ENCODE data around the gene AUP1.

GRCh38 chr2:74481961-74482800 lies 47.3 kb downstream of the AUP1 start:
- TF ChIP-seq POLR2A (IDR thresholded peaks at IDR 0.05) (no peak), CTCF (IDR thresholded peaks at IDR 0.05) (no peak)

All from lower leg skin (tissue), 3 donors.